GM18507 (cell line): ENCODE results near the gene TPRX1.

Experiments
- DNase-seq: peaks from one replicate; pipeline ENCODE4 v3.0.0; 2011; ENCODE audit warnings: low read depth; ENCODE audit not compliant: insufficient read length; ENCODE audit errors: extremely low spot score
- FAIRE-seq: peaks from 2 replicates; lab custom pipeline; 2011; peaks lifted over from hg19 to GRCh38; lab: Jason Lieb, UNC

Gene TPRX1

GRCh38 chr19:47755762-47756626 lies 48.4 kb downstream of the TPRX1 start:
- no peak for DNase-seq
- FAIRE-seq = no peak

GRCh38 chr19:47755065-47755761 lies 49.1 kb downstream of the TPRX1 start:
- no peak for FAIRE-seq
- DNase-seq = no peak

GRCh38 chr19:47754206-47755064 lies 49.9 kb downstream of the TPRX1 start:
- DNase-seq (no peak), FAIRE-seq (no peak)

GRCh38 chr19:47752440-47753211 lies 51.7 kb downstream of the TPRX1 start:
- no peak for DNase-seq
- no peak for FAIRE-seq
